Neural progenitor cell (in vitro differentiated cells): ENCODE results near the gene MYLIP. TPM values are rescaled to one million over a fixed set of nuclear protein-coding genes. Genes with fewer than 3 reads are reported as not detected.

Experiments
- DNase-seq: peaks from one replicate; pipeline ENCODE4 v3.0.0-alpha.2; 2016; ENCODE audit warnings: low spot score
- H2AFZ ChIP-seq: fragments of 200-600 bp; sonication (generic); replicated peaks from 2 replicates; pipeline ENCODE4 v1.6.1; 2016; ENCODE audit warnings: antibody characterized with exemption
- H3F3A ChIP-seq: fragments of 200-600 bp; sonication (generic); 2 replicates; pipeline ENCODE4 v1.6.1; 2016; ENCODE audit warnings: antibody characterized with exemption, low read depth
- H3K27ac ChIP-seq: fragments of 200-600 bp; sonication (generic); 2 replicates; pipeline ENCODE4 v1.5.1; 2016; ENCODE audit warnings: mild to moderate bottlenecking
- H3K27me3 ChIP-seq: fragments of 200-600 bp; sonication (generic); 2 replicates; pipeline ENCODE4 v1.6.1; 2016; ENCODE audit warnings: mild to moderate bottlenecking, moderate library complexity
- H3K36me3 ChIP-seq: fragments of 200-600 bp; sonication (generic); 2 replicates; pipeline ENCODE4 v1.5.1; 2016
- H3K4me1 ChIP-seq: fragments of 200-600 bp; sonication (generic); 2 replicates; pipeline ENCODE4 v1.6.1; 2016; ENCODE audit warnings: mixed run types
- H3K4me2 ChIP-seq: fragments of 200-600 bp; sonication (generic); 2 replicates; pipeline ENCODE4 v1.6.1; 2016
- H3K4me3 ChIP-seq: fragments of 200-600 bp; sonication (generic); 2 replicates; pipeline ENCODE4 v1.5.1; 2016
- H3K79me2 ChIP-seq: fragments of 200-600 bp; sonication (generic); 2 replicates; pipeline ENCODE4 v1.6.1; 2016; ENCODE audit warnings: low read depth
- H3K9ac ChIP-seq: fragments of 200-600 bp; sonication (generic); 2 replicates; pipeline ENCODE4 v1.6.1; 2016
- H3K9me3 ChIP-seq: fragments of 200-600 bp; sonication (generic); 2 replicates; pipeline ENCODE4 v1.5.1; 2016; ENCODE audit warnings: low read depth
- H4K20me1 ChIP-seq: fragments of 200-600 bp; sonication (generic); 2 replicates; pipeline ENCODE4 v1.6.1; 2016; ENCODE audit warnings: low read depth
- H3K27ac Mint-ChIP-seq: 3 replicates; pipeline ENCODE4 v1.8.0; 2021; ENCODE audit warnings: mixed read lengths
- H3K27me3 Mint-ChIP-seq: 2 replicates; pipeline ENCODE4 v1.8.0; 2022; ENCODE audit warnings: low read depth, mild to moderate bottlenecking, inconsistent platforms, moderate library complexity, mixed read lengths; ENCODE audit not compliant: insufficient read depth
- H3K36me3 Mint-ChIP-seq: 3 replicates; pipeline ENCODE4 v1.8.0; 2021; ENCODE audit warnings: mixed read lengths
- H3K4me1 Mint-ChIP-seq: 3 replicates; pipeline ENCODE4 v1.8.0; 2021; ENCODE audit warnings: mixed read lengths
- H3K4me3 Mint-ChIP-seq: 3 replicates; pipeline ENCODE4 v1.8.0; 2021; ENCODE audit warnings: mild to moderate bottlenecking, moderate library complexity, mixed read lengths
- H3K9me3 Mint-ChIP-seq: 3 replicates; pipeline ENCODE4 v1.8.0; 2020; ENCODE audit warnings: mixed read lengths
- CTCF ChIP-seq: fragments of 200-600 bp; sonication (generic); IDR thresholded peaks from 2 replicates; pipeline ENCODE4 v1.5.1; 2017; ENCODE audit warnings: antibody characterized with exemption, mild to moderate bottlenecking
- EZH2 ChIP-seq: fragments of 200-600 bp; sonication (generic); IDR thresholded peaks from 2 replicates; pipeline ENCODE4 v1.6.1; 2017; ENCODE audit warnings: antibody characterized with exemption, mild to moderate bottlenecking, moderate library complexity
- EZH2phosphoT487 ChIP-seq: fragments of 200-600 bp; sonication (generic); IDR thresholded peaks from 2 replicates; pipeline ENCODE4 v1.6.1; 2017; ENCODE audit warnings: antibody characterized with exemption
- microRNA-seq: library from miRNA; unstranded; fragments of <30 nt; microRNA quantifications from one replicate; pipeline ENCODE4, GENCODE V29; 2016
- small RNA-seq: library from RNA; depleted of rRNA; stranded (forward); fragments of <200 nt; gene quantifications from one replicate; pipeline ENCODE3, GENCODE V24; 2015
- total RNA-seq: library from RNA; depleted of rRNA; stranded (reverse); fragments of >200 nt; gene quantifications from 2 replicates; pipeline ENCODE4 v1.2.3, GENCODE V29; 2015; ENCODE audit warnings: low replicate concordance

The MYLIP gene
- total RNA-seq, 1 donor from 2014 or later = 8.2 TPM

- Mint-ChIP-seq H3K9me3 (no peaks in the 10 kb centered on the region), H3K4me3 (no peak overlapping the region), H3K4me1 (peaks cover 31% of the 10 kb centered on the region), H3K27me3 (peaks cover 8% of the 10 kb centered on the region), H3K36me3 (no peaks in the 10 kb centered on the region), H3K27ac (peak overlapping the region; percentile 29)
- no peaks in the 10 kb centered on the region for H3F3A ChIP-seq
- H3K27ac ChIP-seq = no peak overlapping the region
- H3K4me2 ChIP-seq = no peak overlapping the region
- H3K4me1 ChIP-seq = peaks cover 7% of the 10 kb centered on the region
- no peak for DNase-seq
- no peaks in the 10 kb centered on the region for H3K27me3 ChIP-seq
- H3K9me3 ChIP-seq = no peaks in the 10 kb centered on the region
- H3K36me3 ChIP-seq = no peaks in the 10 kb centered on the region
- no peaks in the 10 kb centered on the region for H3K79me2 ChIP-seq
- H3K9ac ChIP-seq = no peak overlapping the region
- H2AFZ ChIP-seq = no peak overlapping the region
- H4K20me1 ChIP-seq = no peaks in the 10 kb centered on the region
- TF ChIP-seq CTCF = no peak
- no peak for TF ChIP-seq EZH2phosphoT487
- no peak for TF ChIP-seq EZH2
- H3K4me3 ChIP-seq = no peak overlapping the region
Measured at GRCh38 chr6:16196260-16196983, 67.5 kb downstream of the MYLIP start.

- Mint-ChIP-seq H3K4me3 (no peak overlapping the region), H3K27me3 (peaks cover 8% of the 10 kb centered on the region), H3K27ac (peak overlapping the region; percentile 29), H3K9me3 (no peaks in the 10 kb centered on the region), H3K36me3 (no peaks in the 10 kb centered on the region), H3K4me1 (peaks cover 33% of the 10 kb centered on the region)
- Histone ChIP-seq H3K27ac (no peak overlapping the region), H3K4me3 (no peak overlapping the region), H3K36me3 (no peaks in the 10 kb centered on the region), H3K27me3 (no peaks in the 10 kb centered on the region), H3K79me2 (no peaks in the 10 kb centered on the region), H3K4me2 (no peak overlapping the region), H3K9me3 (no peaks in the 10 kb centered on the region), H3K9ac (no peak overlapping the region), H3F3A (no peaks in the 10 kb centered on the region), H3K4me1 (peaks cover 7% of the 10 kb centered on the region), H4K20me1 (no peaks in the 10 kb centered on the region), H2AFZ (no peak overlapping the region)
- DNase-seq = no peak
- TF ChIP-seq EZH2phosphoT487 (no peak), CTCF (no peak), EZH2 (no peak)
Measured at GRCh38 chr6:16196984-16197546, 68.2 kb downstream of the MYLIP start.

Small RNA genes lying within 50 kb of the gene (microRNA-seq; reads per million reads assigned to microRNA genes)
- not detected for gene MIR4639

Small RNA genes lying within 50 kb of the gene (small RNA-seq; reads per million reads assigned to genes)
- not detected for gene MIR4639

Other genes starting within 250 kb of the MYLIP start
- not detected in 2 replicates for gene GMPR, start 109.5 kb downstream of the MYLIP start, total RNA-seq